Measurements from ENCODE around the gene TMEM30A.

TMEM30A gene

GRCh38 chr6:75215291-75215690 lies 69.3 kb downstream of the TMEM30A start:
- no peak for DNase-seq (ENCODE audit: low spot score)

- no peak for DNase-seq (ENCODE audit: low spot score)
These were observed 70.9 kb downstream of the TMEM30A start for GRCh38 chr6:75213732-75214131.

- peak; percentile 19 for DNase-seq (ENCODE audit: low spot score)
These were observed 71.5 kb downstream of the TMEM30A start for GRCh38 chr6:75213112-75213511.

GRCh38 chr6:75211920-75212590 lies 72.5 kb downstream of the TMEM30A start:
- no peak for DNase-seq (ENCODE audit: low spot score)

GRCh38 chr6:75210885-75211739 lies 73.5 kb downstream of the TMEM30A start:
- DNase-seq (ENCODE audit: low spot score): peak; percentile 68

- DNase-seq (ENCODE audit: low spot score): no peak
These were observed 75.3 kb downstream of the TMEM30A start for GRCh38 chr6:75209184-75209723.

- DNase-seq (ENCODE audit: low spot score): peak; percentile 81
These were observed 76.1 kb downstream of the TMEM30A start for GRCh38 chr6:75208298-75209183.

GRCh38 chr6:75206576-75207342 lies 77.8 kb downstream of the TMEM30A start:
- DNase-seq (ENCODE audit: low spot score): peak; percentile 25

- peak; percentile 97 for DNase-seq (ENCODE audit: low spot score)
These were observed 78.6 kb downstream of the TMEM30A start, which contains the start of gene COL12A1 for GRCh38 chr6:75205776-75206575. TSS of gene COL12A1 (minus strand) at chr6:75206053. CDS start at chr6:75202792, 3,261 bp downstream.

GRCh38 chr6:75204959-75205775 lies 79.4 kb downstream of the TMEM30A start:
- peak; percentile 73 for DNase-seq (ENCODE audit: low spot score)

- peak; percentile 84 for DNase-seq (ENCODE audit: low spot score)
These were observed 80.2 kb downstream of the TMEM30A start for GRCh38 chr6:75204217-75204958.

- DNase-seq (ENCODE audit: low spot score): no peak
These were observed 80.9 kb downstream of the TMEM30A start for GRCh38 chr6:75203721-75204120.

Data from kidney tubule cell (primary cell).